ENCODE data around the gene MALSU1. TPM values are rescaled to one million over a fixed set of nuclear protein-coding genes. Genes with fewer than 3 reads are reported as not detected.
A peak's percentile ranks its signal among the peaks of the same experiment; 100 is the strongest.

The MALSU1 gene
- total and polyA plus RNA-seq, 7 donors, result 65.2 to 109 (median 89.2) TPM

DNA sequence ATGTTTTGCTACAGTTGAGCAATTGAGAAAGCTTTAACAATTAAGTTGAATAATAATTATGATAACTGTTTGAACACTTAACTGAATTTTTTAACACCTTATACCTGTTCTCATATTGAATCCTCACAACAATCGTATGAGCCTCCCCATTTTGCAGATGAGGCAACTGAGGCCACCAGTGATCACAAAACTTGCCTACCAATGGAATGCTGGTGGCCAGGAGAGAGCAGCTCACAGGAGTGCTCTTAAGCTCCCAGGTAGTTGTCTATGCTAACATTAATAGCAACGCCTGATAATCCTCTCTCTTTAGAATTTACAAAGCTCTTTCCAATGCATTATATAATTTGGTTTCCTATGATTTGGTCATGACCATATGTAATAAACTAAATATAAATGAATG, 31.0 kb upstream of the MALSU1 start:
- intact Hi-C loops (cut with DNase I), result no loop called here
- Histone ChIP-seq H3K9me3 (no peaks in the 10 kb centered on the region), H3K36me3 (ENCODE audit: insufficient read depth in 1 of 2, low read depth in 1 of 2) (no peaks in the 10 kb centered on the region), H3K27ac (no peak overlapping the region), H3K4me3 (no peak overlapping the region), H3K27me3 (ENCODE audit: insufficient read depth in 3 of 3, low read length in 2 of 3) (no peaks in the 10 kb centered on the region), H3K4me1 (peaks cover 4% of the 10 kb centered on the region)
- WGBS, 3 donors, result 94 to 99% (median 95%) methylated on average over 2 of the region's 2 CpGs
- DNase-seq (no peak), ATAC-seq (no peak)
- TF ChIP-seq, protein P1, sequence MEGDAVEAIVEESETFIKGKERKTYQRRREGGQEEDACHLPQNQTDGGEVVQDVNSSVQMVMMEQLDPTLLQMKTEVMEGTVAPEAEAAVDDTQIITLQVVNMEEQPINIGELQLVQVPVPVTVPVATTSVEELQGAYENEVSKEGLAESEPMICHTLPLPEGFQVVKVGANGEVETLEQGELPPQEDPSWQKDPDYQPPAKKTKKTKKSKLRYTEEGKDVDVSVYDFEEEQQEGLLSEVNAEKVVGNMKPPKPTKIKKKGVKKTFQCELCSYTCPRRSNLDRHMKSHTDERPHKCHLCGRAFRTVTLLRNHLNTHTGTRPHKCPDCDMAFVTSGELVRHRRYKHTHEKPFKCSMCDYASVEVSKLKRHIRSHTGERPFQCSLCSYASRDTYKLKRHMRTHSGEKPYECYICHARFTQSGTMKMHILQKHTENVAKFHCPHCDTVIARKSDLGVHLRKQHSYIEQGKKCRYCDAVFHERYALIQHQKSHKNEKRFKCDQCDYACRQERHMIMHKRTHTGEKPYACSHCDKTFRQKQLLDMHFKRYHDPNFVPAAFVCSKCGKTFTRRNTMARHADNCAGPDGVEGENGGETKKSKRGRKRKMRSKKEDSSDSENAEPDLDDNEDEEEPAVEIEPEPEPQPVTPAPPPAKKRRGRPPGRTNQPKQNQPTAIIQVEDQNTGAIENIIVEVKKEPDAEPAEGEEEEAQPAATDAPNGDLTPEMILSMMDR (IDR thresholded peaks at IDR 0.05), result no peak

DNA sequence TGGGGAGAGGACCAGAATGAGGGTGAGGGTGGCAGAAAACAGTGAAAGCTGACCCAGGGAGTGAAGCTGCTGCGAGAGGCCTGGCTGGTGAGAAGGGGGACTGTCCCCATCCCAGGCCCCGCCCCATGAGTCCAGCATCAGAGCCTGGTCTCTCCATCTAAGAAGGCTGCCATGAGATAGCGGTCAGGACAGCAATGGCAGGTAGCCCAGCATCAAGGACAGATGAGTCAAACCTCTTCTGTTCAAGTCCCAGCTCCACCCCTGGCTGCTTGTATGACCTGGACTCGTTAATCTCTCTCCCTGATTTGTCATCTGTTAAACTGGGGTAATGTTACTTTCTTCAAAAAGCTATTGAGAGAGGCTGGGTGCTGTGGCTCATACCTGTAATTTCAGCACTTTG, 30.4 kb upstream of the MALSU1 start:
- Histone ChIP-seq H3K4me3 (no peak overlapping the region), H3K36me3 (ENCODE audit: insufficient read depth in 1 of 2, low read depth in 1 of 2) (no peaks in the 10 kb centered on the region), H3K9me3 (no peaks in the 10 kb centered on the region), H3K27me3 (ENCODE audit: insufficient read depth in 3 of 3, low read length in 2 of 3) (no peaks in the 10 kb centered on the region), H3K27ac (no peak overlapping the region), H3K4me1 (peaks cover 4% of the 10 kb centered on the region)
- DNase-seq (no peak), ATAC-seq (no peak)
- WGBS, 3 donors, result 71 to 79% (median 77%) methylated on average over 4 of the region's 4 CpGs
- TF ChIP-seq, protein P1 (IDR thresholded peaks at IDR 0.05), result no peak
- intact Hi-C loops (cut with DNase I), result no loop called here

DNA sequence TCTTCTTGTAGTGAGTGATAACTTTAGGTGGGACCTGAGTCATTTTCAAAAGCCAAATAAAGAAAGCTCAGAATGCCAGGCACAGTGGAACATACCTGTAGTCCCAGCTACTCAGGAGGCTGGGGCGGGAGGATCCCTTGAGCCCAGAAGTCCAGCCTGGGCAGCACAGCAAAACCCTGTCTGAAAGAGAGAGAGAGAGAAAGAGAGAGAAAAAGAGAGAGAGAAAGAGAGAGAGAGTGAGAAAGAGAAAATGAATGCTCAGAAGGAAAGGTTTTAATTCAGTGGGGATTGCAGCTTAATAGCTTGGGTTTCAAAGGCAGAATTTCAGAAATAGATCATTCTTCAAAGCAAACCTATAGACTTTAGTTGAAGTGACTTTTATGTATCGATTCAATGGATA, 26.9 kb upstream of the MALSU1 start:
- 93 to 97% (median 94%) methylated on average over 2 of the region's 2 CpGs for WGBS, 3 donors
- Histone ChIP-seq H3K9me3 (no peaks in the 10 kb centered on the region), H3K4me1 (peaks cover 7% of the 10 kb centered on the region), H3K4me3 (no peak overlapping the region), H3K27me3 (ENCODE audit: insufficient read depth in 3 of 3, low read length in 2 of 3) (no peaks in the 10 kb centered on the region), H3K27ac (no peak overlapping the region), H3K36me3 (ENCODE audit: insufficient read depth in 1 of 2, low read depth in 1 of 2) (peaks cover 0 to 8% of the 10 kb centered on the region in 2 donors)
- intact Hi-C loops (cut with DNase I), result loop anchor here (2.0 to 10.0 kb wide), 3 partner anchors 191 to 443 kb away; partner anchors contain the start of gene STK31 (in 2 of the 2)
- no peak for ATAC-seq
- no peak for DNase-seq
- TF ChIP-seq, protein P1 (IDR thresholded peaks at IDR 0.05), result no peak

DNA sequence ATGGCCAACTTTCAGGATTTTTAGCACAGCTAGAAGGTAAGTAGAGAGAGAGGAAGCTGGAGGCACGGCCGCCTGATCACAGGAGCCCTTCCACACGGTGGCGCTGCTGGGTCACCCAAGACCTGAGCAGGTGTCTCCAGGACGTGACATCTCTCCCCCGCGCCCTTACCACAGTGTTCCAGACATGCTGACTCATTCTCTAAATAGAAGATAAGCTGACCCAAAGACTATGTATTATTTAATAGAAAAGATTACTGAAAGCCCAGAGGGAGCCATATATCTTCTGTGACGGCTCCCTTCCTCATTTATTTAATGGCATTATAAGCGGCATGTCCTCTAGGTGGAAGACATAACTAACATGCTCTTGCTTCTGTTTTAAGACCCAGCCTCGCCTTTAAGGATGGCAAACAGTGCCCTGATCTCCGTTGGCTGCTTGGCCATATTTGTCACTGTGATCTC, 26.0 kb upstream of the MALSU1 start:
- DNase-seq (peak; percentile 82 to 92), ATAC-seq (peak; percentile 97 to 99 (median 98))
- Histone ChIP-seq H3K36me3 (ENCODE audit: insufficient read depth in 1 of 2, low read depth in 1 of 2) (peaks cover 0 to 8% of the 10 kb centered on the region in 2 donors), H3K9me3 (no peaks in the 10 kb centered on the region), H3K4me3 (peak overlapping the region; percentile 59), H3K27ac (peak overlapping the region; percentile 71), H3K27me3 (ENCODE audit: insufficient read depth in 3 of 3, low read length in 2 of 3) (no peaks in the 10 kb centered on the region), H3K4me1 (peaks cover 7% of the 10 kb centered on the region)
- intact Hi-C loops (cut with DNase I), result loop anchor here (2.0 to 10.0 kb wide), 3 partner anchors 190 to 442 kb away; partner anchors contain the start of gene STK31 (in 2 of the 2)
- TF ChIP-seq, protein P1 (IDR thresholded peaks at IDR 0.05), result peak; percentile 85
- WGBS, 3 donors, result 6 to 10% (median 6%) methylated on average over 11 of the region's 11 CpGs

DNA sequence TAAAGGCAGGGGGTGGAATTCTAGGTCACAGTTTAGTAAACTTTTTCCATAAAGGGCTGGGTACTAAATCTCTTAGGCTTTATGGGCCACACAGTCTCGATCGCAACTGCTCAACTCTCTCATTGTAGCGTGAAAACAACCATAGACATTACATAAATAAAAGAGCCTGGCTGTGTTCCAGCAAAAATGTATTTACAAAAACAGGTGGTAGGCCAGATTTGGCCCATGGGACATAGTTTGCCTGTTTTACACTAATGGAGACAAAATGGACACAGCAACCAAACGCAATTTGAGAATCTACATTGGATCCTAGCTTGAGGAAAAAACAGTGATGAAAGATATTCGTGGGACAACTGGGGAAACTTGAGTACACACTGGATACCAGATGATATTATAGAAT, 23.2 kb upstream of the MALSU1 start:
- 58 to 62% (median 59%) methylated on average over 5 of the region's 5 CpGs for WGBS, 3 donors
- Histone ChIP-seq H3K27ac (no peak overlapping the region), H3K4me3 (no peak overlapping the region), H3K4me1 (peaks cover 7% of the 10 kb centered on the region), H3K36me3 (ENCODE audit: insufficient read depth in 1 of 2, low read depth in 1 of 2) (peaks cover 0 to 8% of the 10 kb centered on the region in 2 donors), H3K9me3 (no peaks in the 10 kb centered on the region), H3K27me3 (ENCODE audit: insufficient read depth in 3 of 3, low read length in 2 of 3) (no peaks in the 10 kb centered on the region)
- TF ChIP-seq, protein P1 (IDR thresholded peaks at IDR 0.05), result no peak
- ATAC-seq, result no peak
- intact Hi-C loops (cut with DNase I), result loop anchor here (5.0 to 10.0 kb wide), 3 partner anchors 256 to 439 kb away; partner anchors contain the start of genes STK31 (in 2 of the 2) and TRA2A (in 1 of the 2)
- DNase-seq, result no peak

Measured in psoas muscle (tissue), 8 donors.